Hippocampal formation (tissue), 2 donors: ENCODE measurements around the gene FLVCR1.

Source experiments
- DNase-seq, 2 donors: peaks; one replicate each; lab custom pipeline; 2025; lab: John Stamatoyannopoulos, UW

Gene FLVCR1

DNA sequence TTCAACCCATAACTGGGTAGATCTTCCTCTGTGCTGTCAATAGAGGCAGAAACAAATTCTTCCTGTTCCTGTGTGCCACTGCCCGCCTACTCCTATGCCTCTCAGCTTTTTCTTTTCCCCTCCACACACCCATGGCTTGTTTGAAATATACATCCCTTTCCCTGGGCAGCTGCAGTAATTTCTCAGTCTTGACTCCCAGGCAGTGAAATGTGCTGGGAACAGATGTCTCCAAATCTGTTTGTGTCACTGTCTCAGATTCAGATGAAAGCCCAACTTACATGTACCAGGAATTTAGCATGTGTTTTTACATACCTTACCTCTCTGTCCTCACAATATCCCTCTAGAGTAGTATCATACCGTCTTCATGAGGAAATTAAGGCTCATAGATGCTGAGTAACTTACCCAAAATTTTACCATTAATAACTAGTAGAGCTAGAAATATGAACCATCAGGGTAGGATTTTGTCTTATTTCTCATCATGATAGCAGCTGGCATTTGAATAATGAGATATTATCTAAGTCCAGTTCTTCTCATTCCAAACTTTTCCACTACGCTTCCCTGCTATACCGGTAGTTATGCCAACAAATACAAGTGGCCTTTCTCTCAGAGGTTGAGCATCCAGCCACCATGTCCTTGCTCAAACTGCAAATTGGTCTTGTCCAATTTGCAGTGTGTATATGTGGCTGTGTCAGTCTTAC, 87.5 kb downstream of the FLVCR1 start:
- DNase-seq: no peak

DNA sequence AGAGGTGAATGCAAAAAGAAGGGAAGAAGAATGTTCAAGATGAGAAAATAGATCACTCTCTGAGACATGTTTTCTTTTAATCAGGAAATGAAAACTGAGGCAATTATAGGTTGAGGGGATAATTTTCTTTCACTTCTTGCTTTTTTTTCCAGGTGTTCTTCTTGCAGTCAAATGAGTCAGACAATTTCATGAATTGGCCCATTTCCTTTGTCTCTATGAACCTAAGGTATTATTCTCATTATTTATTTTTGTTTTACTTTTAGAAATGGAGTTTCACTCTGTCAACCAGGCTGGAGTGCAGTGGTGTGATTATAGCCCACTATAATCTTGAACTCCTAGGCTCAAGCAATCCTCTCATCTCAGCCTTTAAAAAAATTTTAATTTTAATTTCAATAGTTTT, 88.8 kb downstream of the FLVCR1 start:
- DNase-seq: no peak
